Ishikawa (cell line): ENCODE data around the gene DOK3.

Experiments used
- REST ChIP-seq: IDR thresholded peaks from 2 replicates; pipeline ENCODE4 v1.6.1; 2012; ENCODE audit warnings: low read depth, mild to moderate bottlenecking
- TCF12 ChIP-seq: IDR thresholded peaks from 2 replicates; pipeline ENCODE4 v1.6.1; 2012; ENCODE audit warnings: low read depth

GRCh38 chr5:177459357-177459756 is 50.3 kb downstream of the DOK3 start:
- TF ChIP-seq TCF12 (no peak), REST (no peak)
